Caki2 (cell line): Measurements from ENCODE around the gene NDC1. TPM values are rescaled to one million over a fixed set of nuclear protein-coding genes. Genes with fewer than 3 reads are reported as not detected.

ENCODE experiments used
- DNase-seq: peaks from one replicate; pipeline ENCODE4 v3.0.0-alpha.2; 2015; ENCODE audit warnings: low read depth
- in situ Hi-C: cut with HindIII; loops from 2 replicates; pipeline ENCODE4 v1.10.0; 2016; ENCODE audit warnings: low sequenced_read_pairs, low pct_unique_long_range_greater_than_20kb, mixed read lengths
- total RNA-seq: library from RNA; depleted of rRNA; stranded (reverse); fragments of >200 nt; shearing (Covaris generic); gene quantifications from 2 replicates; pipeline ENCODE4 v1.2.3, GENCODE V29; 2014; ENCODE audit warnings: low replicate concordance

NDC1 gene
- total RNA-seq, 1 experiment from 2014 or later: 43.0 TPM

GRCh38 chr1:53738205-53739108, 99.6 kb downstream of the NDC1 start:
- no peak for DNase-seq
- in situ Hi-C loops: no loop called here

DNA sequence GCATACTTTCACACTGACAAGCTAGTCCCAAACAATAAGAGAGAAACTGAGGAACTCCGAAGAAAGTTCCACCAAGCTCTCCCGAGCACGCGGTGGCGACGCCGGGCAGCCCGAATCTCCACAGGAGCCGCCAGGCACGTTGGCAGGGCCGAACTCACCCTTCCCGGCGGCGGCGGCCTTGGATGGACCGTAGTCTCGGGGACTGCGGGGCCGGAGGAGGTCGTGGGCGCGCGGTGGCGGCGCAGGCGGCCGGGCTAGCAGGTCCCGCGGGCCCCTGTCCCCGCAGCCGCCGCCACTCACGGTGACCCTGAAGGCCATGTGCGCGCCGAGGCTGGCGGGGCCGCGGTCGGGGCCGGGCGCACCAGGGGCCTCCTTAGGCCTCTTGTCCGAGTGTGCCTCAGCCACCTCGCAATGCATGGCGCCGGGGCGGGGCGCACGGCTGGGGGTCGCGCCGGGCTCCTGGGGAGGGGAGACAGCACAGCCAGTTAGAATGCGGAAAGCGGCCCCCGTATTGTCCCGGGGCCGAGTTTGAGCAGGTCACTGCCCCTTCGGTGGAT, 100.4 kb downstream of the NDC1 start:
- in situ Hi-C loops: no loop called here
- no peak for DNase-seq

GRCh38 chr1:53736290-53736689, 101.8 kb downstream of the NDC1 start:
- no peak for DNase-seq

GRCh38 chr1:53735681-53736080, 102.4 kb downstream of the NDC1 start:
- DNase-seq: no peak
- in situ Hi-C loops: no loop called here

More at GRCh38 chr1:53736290-53736689, 101.8 kb downstream of the NDC1 start:
- in situ Hi-C loops: no loop called here

GRCh38 chr1:53735261-53735660, 102.8 kb downstream of the NDC1 start:
- DNase-seq: no peak
- in situ Hi-C loops: no loop called here

GRCh38 chr1:53734650-53735211, 103.4 kb downstream of the NDC1 start:
- DNase-seq: no peak
- in situ Hi-C loops: no loop called here

DNA sequence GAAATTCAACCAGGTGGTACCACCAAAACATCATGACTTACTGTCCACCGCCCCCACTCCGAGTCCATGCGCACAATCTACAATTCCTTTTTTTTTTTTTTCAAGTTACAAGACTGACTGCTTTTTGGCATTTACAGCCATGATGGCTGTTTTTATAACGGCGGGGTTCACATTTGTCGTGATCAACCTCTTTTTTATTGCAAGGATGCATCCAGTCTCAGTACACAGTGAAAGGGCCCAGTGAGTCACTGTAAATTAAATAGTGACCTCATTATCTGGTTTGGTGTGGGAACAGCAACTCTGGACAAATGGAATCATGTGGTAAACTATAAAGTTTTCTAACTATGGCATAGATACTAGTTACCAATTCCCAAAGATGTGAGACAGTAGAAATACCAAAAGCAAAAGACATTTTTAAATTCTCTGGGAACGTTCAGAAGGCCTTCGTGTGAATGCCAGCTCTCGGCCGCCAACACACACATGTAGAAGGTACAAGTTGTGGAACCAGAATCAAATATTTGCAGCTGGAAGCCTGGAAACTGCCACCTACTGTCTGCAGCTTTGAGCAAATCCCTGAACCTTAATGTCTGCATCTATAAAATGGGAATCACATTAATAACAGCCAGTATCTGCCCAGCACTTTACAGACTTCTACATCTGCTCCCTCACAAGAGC, 104.0 kb downstream of the NDC1 start:
- in situ Hi-C loops: no loop called here
- DNase-seq: peak; percentile 63

DNA sequence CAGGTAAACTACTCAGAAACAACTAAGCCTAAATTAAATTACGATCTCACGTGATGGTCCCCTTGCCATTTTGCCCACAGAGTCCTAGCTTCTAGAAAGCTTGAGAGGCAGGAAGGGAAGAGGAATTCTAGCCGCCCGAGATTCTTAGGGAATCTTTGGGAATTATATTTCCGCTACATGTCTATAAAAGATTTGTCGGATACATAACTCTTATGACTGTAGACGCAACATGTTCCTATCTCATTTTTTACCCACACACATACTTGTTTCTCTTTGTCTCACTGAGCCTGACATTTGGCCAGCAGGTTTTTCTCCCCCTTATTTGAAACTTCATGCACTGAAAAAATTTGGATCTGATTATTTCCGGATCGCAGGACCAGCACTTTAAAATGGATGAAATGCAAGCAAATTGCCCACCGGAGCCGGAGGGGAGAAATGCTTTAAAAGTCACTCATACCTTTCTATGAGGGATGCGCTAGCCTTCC, 104.6 kb downstream of the NDC1 start:
- DNase-seq: no peak
- in situ Hi-C loops: no loop called here

GRCh38 chr1:53732912-53733317, 105.2 kb downstream of the NDC1 start:
- in situ Hi-C loops: no loop called here

GRCh38 chr1:53732409-53732808, 105.7 kb downstream of the NDC1 start:
- no peak for DNase-seq
- in situ Hi-C loops: no loop called here

More at GRCh38 chr1:53732912-53733317, 105.2 kb downstream of the NDC1 start:
- peak; percentile 63 for DNase-seq

DNA sequence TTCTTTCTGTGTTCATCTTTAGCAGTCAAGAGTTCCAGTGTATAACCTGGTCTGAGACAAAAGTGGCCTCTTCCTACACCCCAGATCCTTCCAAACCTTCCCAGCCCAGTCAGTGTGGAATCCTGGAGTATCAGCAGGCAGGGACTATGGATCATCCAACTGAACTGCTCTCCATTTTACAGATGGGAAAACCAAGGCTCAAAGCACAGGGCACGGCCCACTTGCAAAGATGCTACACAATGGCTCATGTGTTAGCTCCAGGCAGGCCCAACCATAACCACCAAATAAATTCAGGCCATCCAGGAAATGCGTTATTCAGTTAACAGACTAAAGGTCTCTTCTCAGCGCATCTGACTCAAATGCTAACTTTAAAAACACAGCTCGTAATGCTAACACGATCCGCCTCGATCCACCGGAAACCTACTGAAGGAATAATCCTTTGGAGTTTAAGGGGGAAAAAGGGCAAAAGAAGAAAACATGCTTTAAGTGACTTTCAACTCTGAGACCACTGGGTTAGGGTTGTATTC, 106.3 kb downstream of the NDC1 start:
- in situ Hi-C loops: no loop called here
- DNase-seq: peak; percentile 33

DNA sequence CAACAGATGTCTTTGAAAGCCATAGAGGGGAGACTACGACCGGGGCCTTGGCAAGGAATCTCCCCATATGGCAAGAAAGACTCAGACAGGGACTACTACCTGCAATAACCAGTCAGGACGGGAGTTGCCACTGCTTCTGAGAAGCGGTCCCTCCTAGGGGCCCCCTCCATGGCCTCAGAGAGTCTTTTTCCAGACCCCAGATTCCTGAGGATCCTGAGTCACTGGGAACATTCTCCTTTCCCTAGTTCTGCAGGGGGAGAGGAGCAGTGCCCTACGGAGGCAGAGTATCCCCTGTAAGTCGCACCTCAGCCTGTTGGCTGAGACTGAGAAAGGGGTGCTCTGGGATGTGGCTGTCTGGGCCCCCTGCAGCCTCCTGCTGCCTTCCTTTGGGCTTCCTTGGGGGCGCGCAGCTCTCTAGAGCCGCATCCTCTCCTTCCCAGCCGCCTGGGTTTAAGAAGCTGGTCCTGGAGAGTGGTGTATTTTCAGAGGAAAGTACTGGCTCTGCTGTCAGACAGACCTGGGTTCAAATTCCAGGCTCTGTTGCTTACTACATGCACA, 107.0 kb downstream of the NDC1 start:
- no peak for DNase-seq
- in situ Hi-C loops: no loop called here

DNA sequence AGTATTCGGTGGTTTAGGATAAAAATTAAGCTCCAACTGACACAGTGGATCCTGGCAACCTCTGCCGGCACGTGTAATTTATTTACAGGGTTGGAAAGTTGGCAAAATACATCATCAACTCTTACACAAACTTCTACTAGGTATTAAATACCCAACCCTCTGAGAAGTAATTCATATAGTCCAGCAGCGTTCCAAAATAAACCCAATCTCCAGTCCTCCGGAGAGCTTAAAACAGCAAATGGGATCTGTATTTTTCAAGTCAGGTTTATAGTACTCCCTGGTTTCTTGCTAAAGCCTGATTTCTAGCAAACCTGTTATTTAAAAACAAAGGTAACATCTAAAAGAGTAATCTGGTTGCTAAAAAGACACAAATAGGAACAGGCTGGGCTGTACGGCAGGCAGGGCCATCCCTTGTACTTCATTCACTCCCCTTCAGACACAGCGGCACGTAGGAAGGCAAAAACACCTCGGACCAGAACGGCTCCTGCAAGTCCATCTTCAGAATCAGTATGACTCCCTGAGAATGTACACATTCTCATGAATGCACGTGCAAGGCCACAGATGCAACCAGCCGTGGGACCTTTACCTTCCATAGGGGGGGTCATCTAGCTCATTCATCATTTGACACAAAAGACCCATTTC, 107.8 kb downstream of the NDC1 start:
- in situ Hi-C loops: no loop called here
- DNase-seq: peak; percentile 42

- in situ Hi-C loops: no loop called here
- no peak for DNase-seq
Observed at GRCh38 chr1:53729456-53730223, 108.5 kb downstream of the NDC1 start.

DNA sequence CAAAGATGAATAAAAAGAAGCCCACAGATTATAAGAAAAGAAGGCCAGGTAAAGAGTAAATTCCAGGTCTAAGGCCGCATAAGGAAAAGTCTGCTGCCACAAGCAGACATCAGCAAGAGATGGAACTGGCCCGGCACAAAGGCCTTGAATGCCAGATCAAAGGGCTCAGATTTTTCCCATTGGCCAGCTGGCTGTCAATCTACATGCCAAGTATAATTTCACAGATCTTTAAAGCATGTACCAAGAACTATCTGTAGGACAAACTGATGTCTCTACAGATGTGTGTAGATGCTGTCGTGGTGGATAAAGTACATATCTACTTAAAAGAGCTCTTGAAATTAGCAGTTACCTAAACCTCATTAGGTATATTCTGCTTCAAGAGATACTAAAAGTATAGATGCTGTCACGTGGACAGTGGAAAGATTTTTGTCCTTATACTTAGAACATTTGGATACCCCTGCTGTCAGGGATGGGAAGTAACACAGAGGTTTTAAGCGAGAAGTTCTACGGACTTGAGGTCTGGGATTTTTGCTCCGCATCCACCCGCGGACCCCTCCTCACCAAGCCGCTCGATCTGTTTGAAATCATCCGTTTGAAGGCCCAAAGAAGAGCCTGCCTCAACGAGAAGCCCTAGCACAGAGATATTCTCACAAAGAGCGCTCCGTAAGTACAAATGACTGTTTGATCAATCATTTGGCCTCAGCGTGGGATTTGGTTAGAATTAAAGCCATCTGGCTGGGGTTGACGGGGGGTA, 109.2 kb downstream of the NDC1 start:
- in situ Hi-C loops: no loop called here
- no peak for DNase-seq

- in situ Hi-C loops: no loop called here
- no peak for DNase-seq
Observed at GRCh38 chr1:53728196-53728595, 109.9 kb downstream of the NDC1 start.
